Caco-2 (cell line): Measurements from ENCODE around the gene FAM204A. TPM values are rescaled to one million over a fixed set of nuclear protein-coding genes. Genes with fewer than 3 reads are reported as not detected.

Experiments
- BruUV-seq: library from RNA; stranded (reverse); fragments of 400-500 nt; replicated peaks from 2 replicates; lab custom pipeline; 2021; lab: Mats Ljungman, UMichigan
- CTCF ChIA-PET: fragments of 300-600 bp; sonication (Branson Sonifier 250); formaldehyde crosslinking; loops from one replicate; lab custom pipeline; 2022; ENCODE audit warnings: antibody characterized with exemption; lab: Charles Lee
- POLR2A ChIA-PET: fragments of 300-600 bp; sonication (Branson Sonifier 250); formaldehyde crosslinking; loops from one replicate; lab custom pipeline; 2022; ENCODE audit warnings: antibody characterized with exemption; lab: Charles Lee
- DNase-seq, 2 experiments: peaks; one replicate each; pipeline versions ENCODE4 v3.0.0 to v3.0.0-alpha.2; 2020 to 2022
- H3K27me3 ChIP-seq: replicated peaks from 2 replicates; pipeline ENCODE4 v1.6.0; 2011; ENCODE audit warnings: low read length; ENCODE audit not compliant: control insufficient read depth, insufficient read depth
- H3K36me3 ChIP-seq: 2 replicates; pipeline ENCODE4 v1.5.1; 2011; ENCODE audit warnings: low read length; ENCODE audit not compliant: control insufficient read depth, insufficient read depth
- H3K4me1 ChIP-seq: fragments of 250-450 bp; sonication (Bioruptor Pico); 2 replicates; pipeline ENCODE4 v1.5.1; 2020; ENCODE audit warnings: mild to moderate bottlenecking
- H3K4me3 ChIP-seq: 2 replicates; pipeline ENCODE4 v1.5.1; 2011; ENCODE audit warnings: low read depth, mild to moderate bottlenecking, control low read depth, low read length
- H3K9me3 ChIP-seq: fragments of 250-450 bp; sonication (Bioruptor Pico); 2 replicates; pipeline ENCODE4 v1.5.1; 2020; ENCODE audit warnings: mild to moderate bottlenecking, moderate library complexity
- H3K27ac Mint-ChIP-seq: one replicate; pipeline ENCODE4 v1.8.0; 2022; ENCODE audit warnings: mixed read lengths; ENCODE audit not compliant: unreplicated experiment
- H3K27me3 Mint-ChIP-seq: one replicate; pipeline ENCODE4 v1.8.0; 2022; ENCODE audit warnings: mixed read lengths; ENCODE audit not compliant: insufficient read depth, unreplicated experiment
- H3K36me3 Mint-ChIP-seq: one replicate; pipeline ENCODE4 v1.8.0; 2022; ENCODE audit warnings: mild to moderate bottlenecking, mixed read lengths; ENCODE audit not compliant: insufficient read depth, unreplicated experiment
- H3K4me1 Mint-ChIP-seq: one replicate; pipeline ENCODE4 v1.8.0; 2022; ENCODE audit warnings: low read depth, mixed read lengths; ENCODE audit not compliant: unreplicated experiment
- H3K4me3 Mint-ChIP-seq: one replicate; pipeline ENCODE4 v1.8.0; 2022; ENCODE audit warnings: mild to moderate bottlenecking, moderate library complexity, mixed read lengths; ENCODE audit not compliant: unreplicated experiment
- H3K9me3 Mint-ChIP-seq: one replicate; pipeline ENCODE4 v1.8.0; 2022; ENCODE audit warnings: mixed read lengths; ENCODE audit not compliant: unreplicated experiment
- CTCF ChIP-seq, 2 experiments: fragments of 200-600 bp in 1 of 2; IDR thresholded peaks; 1 replicate in 1 of 2; 2 replicates in 1 of 2; pipeline versions ENCODE4 v1.5.1 to v1.8.0; 2011 to 2022; ENCODE audit warnings: antibody characterized with exemption in 1 of 2, control low read depth in 1 of 2, inconsistent platforms in 1 of 2, low read depth in 1 of 2, low read length in 1 of 2, mild to moderate bottlenecking in 1 of 2, moderate library complexity in 1 of 2; ENCODE audit not compliant: insufficient read depth in 1 of 2, severe bottlenecking in 1 of 2, unreplicated experiment in 1 of 2
- intact Hi-C: fragments of 100-400 bp; cut with micrococcal nuclease; formaldehyde crosslinking; loops from one replicate; pipeline ENCODE4 v1.10.0; 2022; ENCODE audit not compliant: unreplicated experiment
- total RNA-seq: library from RNA; stranded (reverse); gene quantifications from 2 replicates; pipeline ENCODE4 v1.2.3, GENCODE V29; 2022

Gene FAM204A
- total RNA-seq, 1 experiment from 2014 or later, result 68.7 TPM

- no peaks in the 10 kb centered on the region for H3K36me3 Mint-ChIP-seq
- no peaks in the 10 kb centered on the region for H3K9me3 Mint-ChIP-seq
- ChIA-PET CTCF (interaction anchor here (1.2 to 1.6 kb wide), 3 partner anchors 12 to 187 kb away, joined by 3 to 7 read pairs (median 4); no protein-coding TSS in a partner anchor), POLR2A (no interaction called here)
- H3K4me1 Mint-ChIP-seq, result no peaks in the 10 kb centered on the region
- no peak overlapping the region for H3K4me3 ChIP-seq
- no peaks in the 10 kb centered on the region for H3K4me1 ChIP-seq
- no TSS peak for BruUV-seq
- H3K27ac Mint-ChIP-seq, result no peak overlapping the region
- H3K27me3 Mint-ChIP-seq, result peaks cover 3% of the 10 kb centered on the region
- no peaks in the 10 kb centered on the region for H3K27me3 ChIP-seq
- no peak for DNase-seq
- no peak for TF ChIP-seq CTCF (IDR thresholded peaks at IDR 0.05; ENCODE audit: insufficient read depth in 1 of 2, low read depth in 1 of 2, low read length in 1 of 2, severe bottlenecking in 1 of 2, unreplicated experiment in 1 of 2)
- no peaks in the 10 kb centered on the region for H3K36me3 ChIP-seq
- intact Hi-C loops, result no loop called here
- peak overlapping the region; percentile 59 for H3K4me3 Mint-ChIP-seq
- no peaks in the 10 kb centered on the region for H3K9me3 ChIP-seq
These were observed 70.5 kb downstream of the FAM204A start for GRCh38 chr10:118271671-118272070.

GRCh38 chr10:118266098-118266748 is 75.9 kb downstream of the FAM204A start:
- no peaks in the 10 kb centered on the region for H3K9me3 Mint-ChIP-seq
- Histone ChIP-seq H3K9me3 (no peaks in the 10 kb centered on the region), H3K4me1 (no peaks in the 10 kb centered on the region), H3K36me3 (no peaks in the 10 kb centered on the region), H3K4me3 (no peak overlapping the region), H3K27me3 (no peaks in the 10 kb centered on the region; the same call in 1 of the 2 replicates)
- DNase-seq, result no peak
- intact Hi-C loops, result no loop called here
- no peak overlapping the region for H3K4me3 Mint-ChIP-seq
- H3K4me1 Mint-ChIP-seq, result no peaks in the 10 kb centered on the region
- no peak for TF ChIP-seq CTCF (IDR thresholded peaks at IDR 0.05; ENCODE audit: insufficient read depth in 1 of 2, low read depth in 1 of 2, low read length in 1 of 2, severe bottlenecking in 1 of 2, unreplicated experiment in 1 of 2)
- POLR2A ChIA-PET, result no interaction called here
- no TSS peak for BruUV-seq
- H3K36me3 Mint-ChIP-seq, result no peaks in the 10 kb centered on the region
- CTCF ChIA-PET, result no interaction called here
- no peak overlapping the region for H3K27ac Mint-ChIP-seq
- H3K27me3 Mint-ChIP-seq, result peaks cover 12% of the 10 kb centered on the region

- no peak for DNase-seq
- Mint-ChIP-seq H3K9me3 (no peaks in the 10 kb centered on the region), H3K27ac (no peak overlapping the region), H3K27me3 (peaks cover 20% of the 10 kb centered on the region), H3K4me1 (no peaks in the 10 kb centered on the region), H3K4me3 (no peak overlapping the region), H3K36me3 (no peaks in the 10 kb centered on the region)
- CTCF ChIA-PET, result interaction anchor here (0.6 kb wide), 1 partner anchor 201 kb away, joined by 3 read pairs; no protein-coding TSS in a partner anchor
- intact Hi-C loops, result no loop called here
- TF ChIP-seq CTCF (IDR thresholded peaks at IDR 0.05; ENCODE audit: insufficient read depth in 1 of 2, low read depth in 1 of 2, low read length in 1 of 2, severe bottlenecking in 1 of 2, unreplicated experiment in 1 of 2), result peak in 1 of 2 experiments; percentile 3
- Histone ChIP-seq H3K4me3 (no peak overlapping the region), H3K9me3 (no peaks in the 10 kb centered on the region), H3K36me3 (no peaks in the 10 kb centered on the region), H3K4me1 (no peaks in the 10 kb centered on the region), H3K27me3 (no peaks in the 10 kb centered on the region; the same call in 1 of the 2 replicates)
- no TSS peak for BruUV-seq
- POLR2A ChIA-PET, result no interaction called here
These were observed 77.2 kb downstream of the FAM204A start for GRCh38 chr10:118264838-118265470.
